Liver (tissue), 9 donors: ENCODE results near the gene PRRG4. TPM values are rescaled to one million over a fixed set of nuclear protein-coding genes. Genes with fewer than 3 reads are reported as not detected.

Experiments
- DNase-seq: peaks from one replicate; pipeline ENCODE4 v3.0.0-alpha.2; 2017; ENCODE audit warnings: low spot score
- H3K27ac ChIP-seq, 2 donors: one replicate each; pipeline ENCODE4 v1.7.0; 2013; ENCODE audit warnings: inconsistent platforms in 2 of 2, low read length in 2 of 2, control low read depth in 1 of 2, low read depth in 1 of 2, mild to moderate bottlenecking in 1 of 2
- H3K27me3 ChIP-seq, 4 donors: one replicate each; pipeline versions ENCODE4 v1.6.1 to v1.7.0; 2013; ENCODE audit warnings: low read length in 3 of 4, inconsistent platforms in 1 of 4, mild to moderate bottlenecking in 1 of 4, moderate library complexity in 1 of 4; ENCODE audit not compliant: control insufficient read depth in 4 of 4, insufficient read depth in 4 of 4
- H3K36me3 ChIP-seq, 4 donors: one replicate each; pipeline versions ENCODE4 v1.6.1 to v1.7.0; 2013; ENCODE audit warnings: low read length in 3 of 4, mild to moderate bottlenecking in 3 of 4, low read depth in 1 of 4, moderate library complexity in 1 of 4; ENCODE audit not compliant: control insufficient read depth in 4 of 4, insufficient read depth in 3 of 4
- H3K4me1 ChIP-seq, 4 donors: one replicate each; pipeline versions ENCODE4 v1.6.1 to v1.7.0; 2013; ENCODE audit warnings: low read length in 3 of 4, mild to moderate bottlenecking in 3 of 4, moderate library complexity in 1 of 4; ENCODE audit not compliant: control insufficient read depth in 4 of 4, insufficient read depth in 4 of 4
- H3K4me3 ChIP-seq, 3 donors: one replicate each; pipeline versions ENCODE4 v1.6.1 to v1.7.0; 2013; ENCODE audit warnings: low read length in 3 of 3, control low read depth in 1 of 3, low read depth in 1 of 3, mild to moderate bottlenecking in 1 of 3
- H3K9ac ChIP-seq, 2 donors: one replicate each; pipeline ENCODE4 v1.7.0; 2013; ENCODE audit warnings: low read length in 2 of 2, mild to moderate bottlenecking in 2 of 2, moderate library complexity in 2 of 2, control low read depth in 1 of 2, low read depth in 1 of 2
- H3K9me3 ChIP-seq, 4 donors: one replicate each; pipeline versions ENCODE4 v1.6.1 to v1.7.0; 2013; ENCODE audit warnings: low read length in 3 of 4; ENCODE audit not compliant: control insufficient read depth in 4 of 4
- CTCF ChIP-seq: fragments of 150-350 bp; IDR thresholded peaks from 2 replicates; pipeline ENCODE4 v1.5.1; 2017; ENCODE audit warnings: improper control_type of control experiment, low read depth, low read length; ENCODE audit not compliant: missing input control
- EGR1 ChIP-seq, 2 donors: IDR thresholded peaks; 2 replicates each; pipeline ENCODE4 v1.6.1; 2016 to 2018; ENCODE audit warnings: antibody characterized with exemption in 2 of 2, low read depth in 2 of 2
- FOXA1 ChIP-seq: IDR thresholded peaks from 2 replicates; pipeline ENCODE4 v1.6.1; 2016; ENCODE audit warnings: antibody characterized with exemption
- FOXA2 ChIP-seq: IDR thresholded peaks from 2 replicates; pipeline ENCODE4 v1.6.1; 2016; ENCODE audit warnings: antibody characterized with exemption
- GABPA ChIP-seq, 2 donors: IDR thresholded peaks in 1 of 2; conservative IDR thresholded peaks in 1 of 2; 2 replicates each; pipeline ENCODE4 v1.6.1; 2016; ENCODE audit warnings: antibody characterized with exemption in 2 of 2, mild to moderate bottlenecking in 1 of 2, moderate library complexity in 1 of 2
- HNF4A ChIP-seq, 2 donors: conservative IDR thresholded peaks; 2 replicates each; pipeline ENCODE4 v1.6.1; 2016; ENCODE audit warnings: antibody characterized with exemption in 2 of 2, mild to moderate bottlenecking in 2 of 2
- HNF4G ChIP-seq: IDR thresholded peaks from 2 replicates; pipeline ENCODE4 v1.6.1; 2016; ENCODE audit warnings: antibody characterized with exemption
- JUND ChIP-seq, 2 donors: IDR thresholded peaks; 2 replicates each; pipeline ENCODE4 v1.6.1; 2016; ENCODE audit warnings: antibody characterized with exemption in 2 of 2
- NR2F2 ChIP-seq: IDR thresholded peaks from 2 replicates; pipeline ENCODE4 v1.6.1; 2016; ENCODE audit warnings: antibody characterized with exemption
- RAD21 ChIP-seq, 2 donors: IDR thresholded peaks; 2 replicates each; pipeline ENCODE4 v1.6.1; 2016; ENCODE audit warnings: antibody characterized with exemption in 2 of 2, mild to moderate bottlenecking in 2 of 2
- RXRA ChIP-seq, 2 donors: IDR thresholded peaks; 2 replicates each; pipeline ENCODE4 v1.6.1; 2017 to 2018; ENCODE audit warnings: antibody characterized with exemption in 2 of 2, mild to moderate bottlenecking in 1 of 2
- SP1 ChIP-seq: IDR thresholded peaks from 2 replicates; pipeline ENCODE4 v1.6.1; 2018; ENCODE audit warnings: antibody characterized with exemption, mild to moderate bottlenecking
- TAF1 ChIP-seq: conservative IDR thresholded peaks from 2 replicates; pipeline ENCODE4 v1.6.1; 2016; ENCODE audit warnings: antibody characterized with exemption, mild to moderate bottlenecking
- YY1 ChIP-seq: IDR thresholded peaks from 2 replicates; pipeline ENCODE4 v1.6.1; 2016; ENCODE audit warnings: antibody characterized with exemption, mild to moderate bottlenecking
- WGBS: extraction: QIAGEN DNeasy Blood & Tissue Kit; methylation state at CpG from one replicate; pipeline ENCODE4 v1.1.7; 2013; 5-methylcytosine and 5-hydroxymethylcytosine counted together
- polyA plus RNA-seq, 2 donors: library from polyadenylated mRNA; stranded (reverse) in 1 of 2; unstranded in 1 of 2; fragments of 200-250 nt in 1 of 2; fragments of >200 nt in 1 of 2; fragmentation: Nextera tagmentation in 1 of 2; extraction: Ambion mirVana in 1 of 2; gene quantifications; one replicate each; pipeline versions ENCODE4 v1.2.1 to v1.2.3, GENCODE V29; 2013 to 2015
- total RNA-seq, 2 donors: library from RNA; depleted of rRNA; stranded (reverse); fragments of >200 nt; gene quantifications; one replicate each; pipeline ENCODE4 v1.2.3, GENCODE V29; 2014
- TF ChIP-seq, protein P1 (sequence below): IDR thresholded peaks from 2 replicates; pipeline ENCODE4 v1.6.1; 2016; ENCODE audit warnings: antibody characterized with exemption
- TF ChIP-seq, protein P2 (sequence below): IDR thresholded peaks from 2 replicates; pipeline ENCODE4 v1.6.1; 2016; ENCODE audit warnings: antibody characterized with exemption, mild to moderate bottlenecking
- TF ChIP-seq, protein P3 (sequence below): IDR thresholded peaks from 2 replicates; pipeline ENCODE4 v1.6.1; 2016; ENCODE audit warnings: antibody characterized with exemption
- TF ChIP-seq, protein P4 (sequence below): IDR thresholded peaks from 2 replicates; pipeline ENCODE4 v1.6.1; 2016; ENCODE audit warnings: antibody characterized with exemption
- donor health status: healthy.
- donor health status: healthy.
- donor health status: healthy.
- donor health status: healthy.
- donor health status: healthy.

The PRRG4 gene
- total and polyA plus RNA-seq, 4 donors, result 3.4 to 12.0 (median 5.9) TPM

GRCh38 chr11:32785262-32785661 is 44.5 kb upstream of the PRRG4 start:
- Histone ChIP-seq H3K36me3 (peaks cover 0 to 3% (median 0%) of the 10 kb centered on the region in 4 donors), H3K9me3 (no peaks in the 10 kb centered on the region), H3K27ac (no peak overlapping the region), H3K4me1 (no peaks in the 10 kb centered on the region), H3K9ac (no peak overlapping the region), H3K4me3 (no peak overlapping the region), H3K27me3 (no peaks in the 10 kb centered on the region)
- TF ChIP-seq JUND (IDR thresholded peaks at IDR 0.05) (no peak), YY1 (no peak), HNF4G (no peak), GABPA (IDR thresholded peaks at IDR 0.05 in 1 of 2, conservative IDR thresholded peaks at IDR 0.05 in 1 of 2) (no peak), HNF4A (conservative IDR thresholded peaks at IDR 0.05) (no peak), EGR1 (IDR thresholded peaks at IDR 0.05; ENCODE audit: low read depth in 2 of 2) (no peak), FOXA2 (no peak), NR2F2 (no peak), TAF1 (no peak), RAD21 (IDR thresholded peaks at IDR 0.05) (no peak), FOXA1 (no peak), SP1 (no peak), RXRA (IDR thresholded peaks at IDR 0.05) (no peak), CTCF (no peak)
- TF ChIP-seq, protein P1, sequence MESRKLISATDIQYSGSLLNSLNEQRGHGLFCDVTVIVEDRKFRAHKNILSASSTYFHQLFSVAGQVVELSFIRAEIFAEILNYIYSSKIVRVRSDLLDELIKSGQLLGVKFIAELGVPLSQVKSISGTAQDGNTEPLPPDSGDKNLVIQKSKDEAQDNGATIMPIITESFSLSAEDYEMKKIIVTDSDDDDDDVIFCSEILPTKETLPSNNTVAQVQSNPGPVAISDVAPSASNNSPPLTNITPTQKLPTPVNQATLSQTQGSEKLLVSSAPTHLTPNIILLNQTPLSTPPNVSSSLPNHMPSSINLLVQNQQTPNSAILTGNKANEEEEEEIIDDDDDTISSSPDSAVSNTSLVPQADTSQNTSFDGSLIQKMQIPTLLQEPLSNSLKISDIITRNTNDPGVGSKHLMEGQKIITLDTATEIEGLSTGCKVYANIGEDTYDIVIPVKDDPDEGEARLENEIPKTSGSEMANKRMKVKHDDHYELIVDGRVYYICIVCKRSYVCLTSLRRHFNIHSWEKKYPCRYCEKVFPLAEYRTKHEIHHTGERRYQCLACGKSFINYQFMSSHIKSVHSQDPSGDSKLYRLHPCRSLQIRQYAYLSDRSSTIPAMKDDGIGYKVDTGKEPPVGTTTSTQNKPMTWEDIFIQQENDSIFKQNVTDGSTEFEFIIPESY, result no peak
- TF ChIP-seq, protein P2, sequence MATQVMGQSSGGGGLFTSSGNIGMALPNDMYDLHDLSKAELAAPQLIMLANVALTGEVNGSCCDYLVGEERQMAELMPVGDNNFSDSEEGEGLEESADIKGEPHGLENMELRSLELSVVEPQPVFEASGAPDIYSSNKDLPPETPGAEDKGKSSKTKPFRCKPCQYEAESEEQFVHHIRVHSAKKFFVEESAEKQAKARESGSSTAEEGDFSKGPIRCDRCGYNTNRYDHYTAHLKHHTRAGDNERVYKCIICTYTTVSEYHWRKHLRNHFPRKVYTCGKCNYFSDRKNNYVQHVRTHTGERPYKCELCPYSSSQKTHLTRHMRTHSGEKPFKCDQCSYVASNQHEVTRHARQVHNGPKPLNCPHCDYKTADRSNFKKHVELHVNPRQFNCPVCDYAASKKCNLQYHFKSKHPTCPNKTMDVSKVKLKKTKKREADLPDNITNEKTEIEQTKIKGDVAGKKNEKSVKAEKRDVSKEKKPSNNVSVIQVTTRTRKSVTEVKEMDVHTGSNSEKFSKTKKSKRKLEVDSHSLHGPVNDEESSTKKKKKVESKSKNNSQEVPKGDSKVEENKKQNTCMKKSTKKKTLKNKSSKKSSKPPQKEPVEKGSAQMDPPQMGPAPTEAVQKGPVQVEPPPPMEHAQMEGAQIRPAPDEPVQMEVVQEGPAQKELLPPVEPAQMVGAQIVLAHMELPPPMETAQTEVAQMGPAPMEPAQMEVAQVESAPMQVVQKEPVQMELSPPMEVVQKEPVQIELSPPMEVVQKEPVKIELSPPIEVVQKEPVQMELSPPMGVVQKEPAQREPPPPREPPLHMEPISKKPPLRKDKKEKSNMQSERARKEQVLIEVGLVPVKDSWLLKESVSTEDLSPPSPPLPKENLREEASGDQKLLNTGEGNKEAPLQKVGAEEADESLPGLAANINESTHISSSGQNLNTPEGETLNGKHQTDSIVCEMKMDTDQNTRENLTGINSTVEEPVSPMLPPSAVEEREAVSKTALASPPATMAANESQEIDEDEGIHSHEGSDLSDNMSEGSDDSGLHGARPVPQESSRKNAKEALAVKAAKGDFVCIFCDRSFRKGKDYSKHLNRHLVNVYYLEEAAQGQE, result no peak
- TF ChIP-seq, protein P3, sequence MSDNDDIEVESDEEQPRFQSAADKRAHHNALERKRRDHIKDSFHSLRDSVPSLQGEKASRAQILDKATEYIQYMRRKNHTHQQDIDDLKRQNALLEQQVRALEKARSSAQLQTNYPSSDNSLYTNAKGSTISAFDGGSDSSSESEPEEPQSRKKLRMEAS, result no peak
- TF ChIP-seq, protein P4, sequence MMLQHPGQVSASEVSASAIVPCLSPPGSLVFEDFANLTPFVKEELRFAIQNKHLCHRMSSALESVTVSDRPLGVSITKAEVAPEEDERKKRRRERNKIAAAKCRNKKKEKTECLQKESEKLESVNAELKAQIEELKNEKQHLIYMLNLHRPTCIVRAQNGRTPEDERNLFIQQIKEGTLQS, result no peak
- WGBS, result 95% methylated on average over 3 of the region's 3 CpGs
- DNase-seq, result no peak
